ENCODE data around the gene TAF11L12.

- no peak for TF ChIP-seq CTCF (IDR thresholded peaks at IDR 0.05)
- no peak for TF ChIP-seq POLR2A (IDR thresholded peaks at IDR 0.05)
Measured at GRCh38 chr5:17655921-17656320, 45.7 kb downstream of the TAF11L12 start.

All from esophagus squamous epithelium (tissue), 4 donors.